Stimulated activated CD4-positive, alpha-beta T cell treated with anti-CD3 and anti-CD28 coated beads, Interleukin-1b, Interleukin-23, amount 100 ng/mL, for 4 hours (primary cell): ENCODE measurements around the gene FOXF1.
A peak's percentile ranks its signal among the peaks of the same experiment; 100 is the strongest.

Experiments
- DNase-seq, 2 donors: peaks; one replicate each; pipeline ENCODE4 v3.0.0-alpha.2; 2020; ENCODE audit warnings: low read depth in 2 of 2

Gene FOXF1

GRCh38 chr16:86516623-86517003 is 6.3 kb downstream of the FOXF1 start:
- DNase-seq = no peak

DNA sequence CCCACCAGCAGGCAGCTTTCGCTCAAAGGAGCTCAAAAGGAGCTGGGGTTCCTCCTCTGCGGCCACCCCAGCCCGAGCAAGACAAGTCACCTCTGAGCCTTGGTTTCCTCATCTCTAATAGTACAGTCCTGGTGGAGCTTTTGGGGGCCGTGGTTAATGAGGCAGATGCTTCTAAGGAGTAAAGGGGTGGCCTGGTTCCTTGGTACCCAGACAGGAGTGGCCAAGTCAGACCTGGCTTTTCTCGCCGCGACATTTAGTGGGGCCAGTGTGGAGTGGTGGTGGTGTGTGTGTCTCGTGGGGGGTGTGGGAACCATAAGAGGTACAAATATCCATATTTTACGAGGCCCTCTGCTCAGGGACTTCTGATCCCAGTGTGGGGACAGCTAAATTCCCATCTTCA is 6.7 kb downstream of the FOXF1 start:
- no peak for DNase-seq

DNA sequence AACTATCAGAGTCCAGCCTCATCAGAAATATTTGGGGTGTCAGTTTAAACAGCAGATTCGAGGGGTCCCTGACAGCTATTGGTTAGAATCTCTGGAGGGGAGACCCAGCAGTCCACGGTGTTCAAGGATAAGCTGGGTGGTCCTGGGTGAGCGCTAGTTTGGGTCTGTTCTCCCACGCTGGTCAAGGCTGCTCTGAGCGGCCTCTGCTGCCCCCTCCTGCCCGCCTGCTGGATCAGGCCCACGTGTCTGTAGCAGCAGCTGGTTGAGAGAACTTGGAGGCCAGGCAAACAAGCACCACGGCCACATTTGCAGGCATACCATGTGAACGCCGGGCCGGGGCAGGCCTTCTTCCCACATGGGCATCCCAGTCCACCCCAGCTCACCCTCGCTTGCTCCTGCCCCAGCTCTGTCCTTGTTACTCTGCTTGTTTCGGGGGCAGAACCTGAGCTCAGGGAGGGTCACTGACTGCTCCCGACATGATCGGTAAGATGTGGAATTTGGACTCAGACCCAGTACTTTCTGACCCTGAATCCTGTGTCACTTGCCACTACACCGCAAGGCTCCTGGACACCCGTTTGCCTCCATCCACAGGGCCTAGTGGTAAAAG is 7.4 kb downstream of the FOXF1 start:
- no peak for DNase-seq

DNA sequence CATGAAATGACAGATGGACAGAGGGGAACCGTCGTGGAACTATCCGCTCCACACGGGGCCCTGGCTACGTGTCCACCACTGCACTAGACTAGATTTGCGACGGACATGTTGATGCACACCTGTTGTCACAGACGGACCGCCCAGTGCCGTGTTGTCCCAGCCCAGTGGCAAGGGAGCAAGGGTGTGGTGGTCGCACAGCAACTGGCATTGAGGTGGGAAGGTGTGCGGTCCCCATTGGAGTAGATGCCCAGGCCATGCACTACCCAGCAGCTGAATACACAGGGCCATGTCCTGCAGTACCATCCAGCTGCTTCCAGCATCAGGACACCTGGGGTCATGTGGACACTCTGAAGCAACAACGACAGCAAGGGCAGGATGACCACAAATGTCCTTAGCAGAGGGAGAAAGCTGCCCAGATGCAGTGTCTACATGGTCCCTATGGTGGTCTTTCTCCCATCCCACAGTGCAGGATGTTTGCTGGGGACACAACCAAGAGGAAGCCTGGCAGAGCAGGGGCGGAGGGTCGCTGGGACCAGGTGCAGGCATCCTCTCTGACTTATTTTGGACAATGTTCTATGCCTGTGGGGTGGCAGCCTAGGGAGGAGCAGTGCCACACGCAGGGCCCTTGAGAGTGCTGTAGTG is 8.8 kb downstream of the FOXF1 start:
- DNase-seq = no peak

DNA sequence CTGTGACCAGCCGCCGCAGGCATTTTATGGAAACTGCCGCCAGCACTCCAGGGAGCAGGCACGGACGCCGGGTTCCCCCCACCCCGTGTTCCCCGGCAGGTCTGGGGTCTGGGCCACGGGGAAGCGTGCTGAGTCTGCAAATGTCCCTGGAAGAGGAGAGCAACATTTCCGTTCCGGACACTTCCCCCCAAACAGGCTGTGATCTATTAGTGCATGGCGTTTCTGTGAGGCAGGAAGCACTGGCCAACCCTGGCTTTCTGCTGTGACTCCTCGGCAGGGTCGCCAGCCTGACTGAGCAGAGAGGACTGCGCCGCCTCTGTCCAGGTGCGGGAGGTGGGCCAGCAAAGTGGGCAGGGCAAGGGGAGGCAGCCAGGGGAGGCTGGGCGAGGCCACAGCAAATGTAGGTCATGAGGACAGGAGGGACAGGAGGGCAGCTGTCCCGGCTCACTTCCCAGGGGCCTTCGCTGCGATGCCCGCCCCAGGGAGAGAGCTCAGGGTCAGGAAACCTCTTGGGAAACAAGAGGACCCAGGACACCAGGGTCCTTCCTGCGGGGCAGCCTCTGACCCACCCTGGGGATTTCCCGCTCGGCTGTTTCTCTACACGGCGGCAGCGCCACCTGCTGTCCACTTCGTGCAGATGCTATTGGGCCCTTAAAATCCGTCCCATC is 9.5 kb downstream of the FOXF1 start:
- peak; percentile 41 to 52 for DNase-seq

DNA sequence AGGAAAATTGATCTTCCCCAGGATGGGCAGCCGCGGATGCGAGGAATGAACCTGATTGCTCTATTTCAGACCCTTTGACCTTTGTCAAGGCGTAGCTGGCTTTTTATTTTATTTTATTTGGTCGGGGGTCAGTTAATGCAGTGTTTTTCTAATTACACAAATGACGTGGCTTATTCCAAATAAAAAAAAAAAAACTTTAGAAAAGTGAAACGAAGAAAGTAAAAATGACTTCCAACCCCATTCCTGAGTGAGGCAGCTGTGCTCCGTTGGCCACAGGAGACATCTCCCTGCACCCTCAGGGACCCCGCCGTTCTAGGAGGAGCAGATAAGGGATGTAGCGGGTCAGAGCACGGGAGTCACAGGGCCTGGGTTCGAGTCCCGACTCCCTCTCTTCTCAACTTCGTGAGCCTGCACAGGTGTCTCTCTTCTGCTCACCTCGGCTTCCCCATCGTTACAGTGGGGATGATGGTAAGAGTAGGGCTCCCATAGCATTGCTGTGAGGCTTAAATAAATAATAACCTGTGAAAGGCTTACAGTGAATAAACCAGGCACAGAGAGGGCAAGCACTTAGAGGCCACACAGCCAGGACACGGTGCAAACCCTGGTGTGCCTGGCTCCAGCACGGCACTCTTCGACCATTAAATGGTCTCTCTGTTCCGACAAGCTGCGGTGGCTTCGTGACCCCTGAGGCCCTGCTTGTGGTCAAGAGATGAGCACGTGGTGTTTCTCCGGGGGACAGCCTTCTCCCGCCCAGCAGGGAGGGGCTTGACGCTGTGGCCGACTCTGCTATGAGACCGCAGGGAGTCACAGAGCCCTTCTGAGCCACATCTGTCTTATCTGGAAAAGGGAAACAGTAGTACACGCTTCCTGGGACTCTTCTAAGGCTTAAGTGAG is 10.2 kb downstream of the FOXF1 start:
- no peak for DNase-seq

DNA sequence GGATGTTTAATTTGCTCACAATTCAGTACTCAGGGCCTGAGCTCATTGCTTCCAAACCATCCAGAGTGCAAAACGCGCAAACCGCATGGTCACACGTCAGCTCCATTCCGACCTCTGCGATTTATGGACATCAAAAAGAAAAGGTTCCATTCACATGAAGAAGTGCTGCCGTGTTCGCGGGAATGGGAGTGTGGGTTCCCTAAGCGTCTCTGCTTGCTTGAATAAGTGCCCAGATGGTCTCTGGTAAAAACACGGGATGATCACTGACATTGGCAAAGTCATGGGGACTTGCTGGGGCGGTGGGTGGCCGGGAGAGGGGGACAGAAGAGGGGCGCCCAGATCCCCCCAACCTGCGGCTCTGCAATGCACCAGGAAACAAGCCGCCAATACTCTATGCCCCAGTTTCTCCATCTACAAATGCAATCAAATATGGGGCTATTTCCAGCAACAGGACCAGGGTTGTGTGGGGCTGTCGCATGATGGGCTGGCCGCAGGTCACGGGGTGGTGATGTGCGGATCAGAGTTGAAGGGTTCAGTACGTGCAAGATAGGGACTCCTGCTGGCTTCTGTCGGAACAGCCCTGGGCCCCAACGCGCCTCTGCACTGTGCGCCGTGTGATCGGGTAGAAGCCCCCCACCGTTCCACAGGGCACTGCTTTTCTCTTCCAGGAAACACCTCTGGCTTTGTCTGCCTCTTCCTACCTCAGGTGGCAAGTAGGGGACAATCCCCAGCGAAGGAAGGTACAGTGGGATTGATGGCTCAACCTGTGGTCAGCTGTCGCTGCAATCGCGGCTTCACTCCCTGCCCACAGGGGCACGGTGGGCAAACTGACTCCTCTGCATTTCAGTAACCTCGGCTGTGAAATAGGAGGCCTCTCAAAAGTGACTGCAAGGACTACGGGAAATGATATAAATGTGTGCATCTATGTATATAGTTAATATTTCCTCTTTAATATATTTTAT is 11.2 kb downstream of the FOXF1 start:
- DNase-seq = no peak

- no peak for DNase-seq
Observed at GRCh38 chr16:86522634-86523033, 12.3 kb downstream of the FOXF1 start.

- DNase-seq = no peak
Observed at GRCh38 chr16:86523166-86523740, 12.9 kb downstream of the FOXF1 start.

DNA sequence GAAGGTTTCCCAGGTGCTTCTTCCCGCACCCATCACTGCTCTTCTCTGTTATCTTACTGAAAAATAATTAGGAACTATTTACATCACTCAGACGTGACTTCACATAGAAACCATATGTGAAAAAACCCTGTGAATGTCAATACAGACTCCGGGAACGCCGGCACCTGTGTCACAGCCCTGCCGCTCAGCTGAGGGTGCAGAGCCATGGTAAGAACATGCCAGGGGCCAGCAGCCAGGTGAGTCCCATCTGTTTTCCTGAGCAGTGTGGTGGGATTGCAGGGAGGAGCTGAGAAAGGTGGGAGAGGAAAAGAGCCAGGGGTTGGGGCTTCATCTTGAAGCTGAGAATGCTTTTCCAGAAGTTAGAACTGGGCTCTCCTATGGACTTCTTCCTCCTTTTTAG is 13.7 kb downstream of the FOXF1 start:
- DNase-seq = no peak

- DNase-seq = no peak
Observed at GRCh38 chr16:86525696-86526095, 15.4 kb downstream of the FOXF1 start.

DNA sequence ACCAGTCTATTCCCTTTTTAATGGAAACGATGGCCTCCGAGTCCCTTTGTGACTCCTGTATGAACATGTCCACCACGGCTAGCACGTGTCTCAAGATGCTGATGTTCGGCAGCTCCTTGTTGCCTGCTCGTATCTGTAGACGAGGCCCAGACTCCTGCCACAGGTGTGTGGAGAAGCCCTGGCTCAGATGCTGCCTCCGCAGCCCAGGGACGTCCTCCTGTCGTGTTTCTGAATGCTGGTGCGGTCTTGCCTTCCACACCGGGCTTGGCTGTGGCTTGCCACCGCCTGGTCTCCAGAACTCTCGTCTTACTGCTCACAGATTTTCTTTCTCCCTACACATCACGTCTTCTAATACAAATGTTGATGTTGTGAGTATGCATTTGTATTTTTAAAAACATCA is 17.0 kb downstream of the FOXF1 start:
- DNase-seq = no peak

DNA sequence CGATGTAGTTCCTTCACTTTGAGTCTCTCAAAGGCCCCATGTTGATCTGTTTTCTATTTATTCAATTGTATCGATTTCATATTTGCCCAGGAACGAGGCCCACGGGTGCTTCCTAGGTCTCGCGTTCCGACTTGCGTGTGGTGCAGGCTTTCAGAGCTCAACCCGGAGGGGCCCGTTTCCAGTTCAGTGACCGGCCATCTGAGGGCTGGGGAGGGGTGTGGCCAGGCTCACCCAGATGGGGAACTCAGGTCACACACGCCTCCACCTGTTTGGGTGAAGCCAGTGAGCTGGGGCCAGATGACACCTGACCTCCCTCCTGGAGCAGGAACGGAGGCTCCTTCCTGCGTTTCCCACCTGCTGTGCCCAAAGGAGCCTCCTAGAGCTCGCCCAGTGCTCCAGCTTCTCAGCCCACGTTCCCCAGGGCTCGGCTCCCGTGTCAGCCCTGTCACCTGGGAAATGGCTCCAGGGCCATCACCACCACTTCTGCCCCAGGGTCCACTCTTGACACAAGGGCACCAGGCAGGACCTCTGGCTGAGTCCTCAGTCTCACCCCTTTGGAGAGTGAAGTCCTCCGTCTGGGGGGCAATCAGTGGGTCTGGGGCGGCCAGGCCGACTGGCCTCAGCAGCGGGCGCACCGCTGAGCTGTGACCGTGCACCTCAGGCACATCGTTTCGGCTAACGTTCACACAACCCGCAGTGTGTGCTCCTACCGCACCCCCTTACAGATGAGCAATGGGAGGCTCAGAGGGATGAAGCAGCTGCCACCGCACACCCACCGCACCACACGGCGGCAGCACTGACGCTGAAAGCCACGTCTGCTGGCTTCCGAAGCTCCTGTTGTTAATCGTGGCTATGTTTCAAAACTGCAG is 18.0 kb downstream of the FOXF1 start:
- no peak for DNase-seq

GRCh38 chr16:86529160-86529559 is 18.8 kb downstream of the FOXF1 start:
- DNase-seq = no peak

DNA sequence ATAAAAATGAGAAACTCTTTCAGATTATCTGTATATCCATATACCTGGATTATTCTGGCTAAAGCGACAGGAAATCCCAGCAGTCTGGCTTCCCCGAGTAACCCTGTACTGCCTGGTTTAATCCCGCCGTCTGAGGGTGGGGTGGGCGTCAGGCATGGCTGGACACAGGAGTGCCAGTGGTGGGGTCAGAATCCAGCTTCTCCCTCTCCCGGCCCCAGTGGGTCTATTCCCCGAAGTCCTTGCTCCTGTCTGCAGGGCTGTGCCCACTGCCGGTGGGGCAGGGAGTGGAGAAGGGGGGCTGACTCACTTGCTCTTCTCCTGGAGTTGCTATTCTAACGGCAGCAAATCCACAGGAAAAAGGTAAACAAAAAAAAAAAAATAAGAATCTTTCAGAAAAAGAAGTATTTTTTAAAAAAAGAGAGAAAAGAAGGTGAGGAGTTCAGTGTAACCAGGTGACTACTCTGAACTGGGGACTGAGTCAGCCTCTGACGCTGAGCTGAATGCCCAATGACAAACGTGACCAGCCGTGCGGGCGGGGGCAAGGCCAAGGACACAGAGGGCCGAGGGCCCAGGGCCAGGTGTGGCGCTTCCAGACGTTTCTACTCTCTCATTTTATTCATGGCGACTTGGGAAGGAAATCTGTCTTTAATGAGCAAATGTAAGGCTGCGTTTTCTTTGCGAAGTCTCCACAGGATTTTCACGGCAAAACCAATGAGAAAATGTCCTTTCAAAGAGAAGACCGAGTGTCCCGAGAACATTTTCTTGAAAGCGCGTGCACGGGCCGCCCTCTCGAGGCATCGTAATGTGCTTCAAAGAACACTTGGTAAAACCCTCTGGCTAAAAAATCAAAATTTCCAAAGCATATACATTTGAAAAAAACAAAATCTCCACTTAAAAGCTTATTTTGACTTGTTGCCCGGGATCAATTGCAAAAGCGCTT is 20.2 kb downstream of the FOXF1 start:
- DNase-seq = no peak

- DNase-seq = no peak
Observed at GRCh38 chr16:86531191-86531545, 20.8 kb downstream of the FOXF1 start.

DNA sequence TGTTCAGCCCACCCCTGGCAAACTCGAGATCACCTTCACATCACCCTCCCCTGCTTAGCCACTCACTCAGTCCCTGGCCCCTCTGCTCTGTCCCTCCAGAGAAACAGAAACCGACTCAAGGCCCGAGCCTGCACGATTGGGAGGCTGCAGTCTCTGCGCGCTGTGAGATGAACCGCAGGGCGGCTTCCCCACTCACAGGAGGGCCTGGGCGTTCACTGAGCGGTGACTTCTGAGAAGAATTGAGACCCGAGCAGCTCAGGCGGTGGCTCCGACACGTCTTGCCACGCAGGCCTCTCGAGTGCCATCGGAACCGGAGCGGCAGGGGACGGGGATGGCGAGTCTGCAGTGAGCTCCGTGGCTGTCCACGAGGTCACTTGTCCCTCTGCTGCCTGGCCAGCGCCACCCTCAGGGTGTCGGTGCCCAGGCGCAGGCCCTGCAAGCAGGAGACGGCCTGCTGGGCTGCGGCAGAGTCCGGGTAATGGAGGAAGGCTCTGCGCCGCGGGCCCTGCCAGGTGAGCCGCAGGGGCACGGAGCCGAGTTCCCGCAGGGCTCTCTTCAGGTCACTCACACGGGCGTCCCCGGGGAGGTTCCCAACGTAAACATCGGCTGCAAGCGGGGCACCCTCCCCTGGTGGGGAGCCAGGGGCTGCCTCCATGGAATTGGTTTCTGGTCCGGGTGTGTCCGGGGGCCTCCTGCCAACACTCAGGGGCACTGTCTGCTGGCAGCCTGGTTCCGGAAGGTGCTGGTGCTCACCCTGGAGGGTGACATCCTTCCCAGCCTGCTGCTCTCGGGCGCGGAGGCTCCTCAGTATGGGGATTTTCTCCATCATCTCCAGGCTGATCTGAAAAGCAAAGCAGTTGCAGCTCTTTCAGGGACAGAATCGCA is 21.6 kb downstream of the FOXF1 start:
- DNase-seq = no peak

DNA sequence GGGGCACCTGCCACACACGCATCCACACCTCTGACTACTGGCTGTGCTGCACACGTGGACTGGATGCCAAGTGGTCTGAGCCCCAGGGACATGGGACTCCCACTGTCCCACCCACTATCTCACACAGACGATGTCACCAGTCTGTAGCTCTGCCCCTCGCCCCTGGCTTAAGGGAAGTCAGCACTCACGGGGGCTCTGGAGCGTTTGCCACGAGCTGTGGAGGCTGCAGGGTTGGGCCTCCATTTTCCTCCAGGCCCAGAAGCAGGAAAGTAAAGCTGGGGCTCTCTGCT is 22.1 kb downstream of the FOXF1 start:
- DNase-seq = no peak
